ENCODE data around the gene NTNG1.

The NTNG1 gene

DNA sequence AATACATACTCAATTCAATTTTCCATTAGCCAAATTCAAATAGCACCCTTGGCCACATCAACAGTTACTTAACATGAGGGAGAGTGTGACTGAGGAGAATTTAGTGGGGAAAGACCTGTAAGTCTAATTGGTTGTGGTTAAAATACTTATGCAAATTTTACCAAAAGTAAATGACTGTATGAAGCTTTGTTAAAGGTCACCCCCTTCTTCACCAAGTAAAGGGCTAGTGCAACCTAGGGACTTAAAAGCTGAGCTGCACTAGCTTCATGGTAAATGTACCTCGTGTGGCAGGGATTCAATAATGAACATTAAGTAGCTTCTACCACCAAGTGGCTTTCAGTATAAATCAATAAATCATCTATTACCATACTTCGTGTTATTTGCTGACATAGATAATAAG lies 372.0 kb downstream of the NTNG1 start:
- no peak for DNase-seq (ENCODE audit: low read depth)

DNA sequence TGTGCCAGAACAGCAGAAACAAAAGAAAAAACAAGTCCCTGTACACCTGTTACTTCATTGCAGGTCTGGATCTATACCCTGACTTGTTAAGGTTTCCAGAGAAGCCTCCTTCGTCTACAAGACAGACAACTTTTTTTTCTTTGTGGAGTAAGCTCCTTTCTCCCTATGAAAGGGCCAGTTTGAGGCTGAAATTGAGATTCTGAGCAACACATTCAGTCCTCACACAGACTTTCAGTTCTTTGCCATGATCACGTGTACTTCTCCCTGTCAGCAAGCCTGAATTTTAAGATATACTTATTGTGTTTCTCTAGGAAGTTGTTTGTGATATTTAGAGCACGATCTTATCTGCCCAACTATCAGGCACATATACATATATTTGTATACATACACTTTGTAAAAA lies 374.0 kb downstream of the NTNG1 start:
- no peak for DNase-seq (ENCODE audit: low read depth)

DNA sequence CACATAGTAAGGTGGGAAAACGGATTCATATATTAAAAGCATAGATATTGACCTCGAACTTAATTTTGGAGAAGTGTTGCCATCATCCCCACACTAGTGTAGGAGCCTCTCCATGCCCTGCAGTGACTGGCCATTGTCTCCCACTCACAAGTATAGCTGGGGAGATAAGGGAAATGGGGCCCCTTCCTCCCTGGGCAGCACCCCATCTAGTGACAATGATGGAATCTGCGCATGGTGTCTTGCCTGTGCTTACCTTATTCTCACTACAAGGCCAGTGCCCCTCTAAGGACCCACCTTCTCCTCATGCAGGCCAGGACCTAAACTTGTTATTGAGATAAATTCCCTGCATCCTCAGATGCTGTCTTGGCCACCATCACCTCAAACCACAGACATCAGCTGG lies 374.9 kb downstream of the NTNG1 start:
- no peak for DNase-seq (ENCODE audit: low read depth)

DNA sequence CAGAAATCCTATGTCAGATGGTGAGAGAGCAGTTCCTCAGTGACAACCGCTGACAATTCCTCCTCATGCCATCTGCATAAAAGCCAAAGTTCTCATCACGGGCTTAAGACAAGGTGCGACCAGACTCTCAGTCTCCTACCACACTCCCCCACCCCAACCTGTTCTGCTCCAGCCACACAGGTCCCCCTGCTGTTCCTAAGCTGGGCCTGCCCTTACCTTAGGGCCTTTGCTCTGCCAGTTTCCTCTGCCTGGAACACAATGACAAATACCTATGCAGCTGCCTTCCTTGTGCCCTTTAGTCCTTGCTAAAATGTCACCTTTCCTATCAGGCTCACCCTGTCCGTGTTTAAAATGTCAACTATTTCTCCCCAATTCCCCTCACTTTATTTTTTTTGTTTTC lies 382.2 kb downstream of the NTNG1 start:
- no peak for DNase-seq (ENCODE audit: low read depth)

DNA sequence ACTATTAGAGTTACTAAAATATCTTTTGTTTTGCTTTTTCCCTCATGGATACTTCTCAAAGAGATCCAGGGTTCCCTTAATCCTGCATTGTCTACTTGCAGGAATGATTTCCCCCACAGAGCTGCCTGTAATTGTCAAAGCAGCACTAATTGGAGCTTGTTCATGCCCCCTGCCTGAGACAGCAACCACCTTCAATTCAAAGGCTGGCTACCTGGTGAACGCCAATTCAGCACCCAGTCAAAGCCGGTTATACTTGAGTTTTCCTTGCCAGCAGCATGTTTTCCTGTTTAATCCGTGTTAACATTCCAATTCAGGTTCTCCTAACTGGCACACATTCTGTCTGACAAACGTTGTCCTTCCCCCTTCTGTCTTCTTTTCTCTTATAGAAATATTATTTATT lies 382.9 kb downstream of the NTNG1 start:
- DNase-seq (ENCODE audit: low read depth): no peak

DNA sequence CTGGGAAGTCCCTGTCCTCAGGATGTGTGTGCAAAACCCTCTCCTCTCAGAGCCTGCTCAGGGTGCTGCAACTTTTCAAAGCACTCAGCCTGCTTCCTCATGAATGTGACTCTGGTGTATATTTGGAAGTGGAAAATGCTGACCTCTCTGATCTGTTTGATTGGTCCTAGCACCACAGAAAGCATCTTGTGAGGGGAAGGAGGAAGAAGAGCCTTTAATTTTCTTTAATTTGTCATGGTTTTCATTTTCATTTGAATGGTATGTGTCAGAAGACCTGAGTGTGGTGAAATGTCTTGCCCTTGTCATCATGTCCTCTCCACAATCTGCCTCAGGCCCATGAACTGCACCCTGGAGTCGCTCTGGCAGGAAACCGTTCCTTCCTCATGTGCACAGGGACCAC lies 383.5 kb downstream of the NTNG1 start:
- DNase-seq (ENCODE audit: low read depth): no peak

DNA sequence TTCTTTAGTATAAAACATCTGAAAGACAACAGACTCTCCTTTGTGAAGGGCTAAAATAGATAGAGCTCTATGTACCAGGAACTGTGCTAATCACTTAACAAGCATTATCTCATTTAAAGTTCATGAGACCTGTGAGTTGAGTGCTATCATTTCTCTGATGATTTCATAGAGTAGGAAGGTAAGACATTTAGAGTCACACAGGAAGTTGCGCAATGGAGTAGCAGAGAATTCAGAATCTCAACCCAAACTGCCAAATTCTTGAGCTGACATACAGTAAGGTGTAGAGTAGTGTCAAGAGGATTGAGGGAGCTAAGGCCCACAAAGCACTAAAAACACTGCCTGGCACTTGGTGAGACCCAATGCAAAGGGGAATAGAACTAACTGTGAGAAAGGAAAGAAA lies 384.3 kb downstream of the NTNG1 start:
- DNase-seq (ENCODE audit: low read depth): no peak

DNA sequence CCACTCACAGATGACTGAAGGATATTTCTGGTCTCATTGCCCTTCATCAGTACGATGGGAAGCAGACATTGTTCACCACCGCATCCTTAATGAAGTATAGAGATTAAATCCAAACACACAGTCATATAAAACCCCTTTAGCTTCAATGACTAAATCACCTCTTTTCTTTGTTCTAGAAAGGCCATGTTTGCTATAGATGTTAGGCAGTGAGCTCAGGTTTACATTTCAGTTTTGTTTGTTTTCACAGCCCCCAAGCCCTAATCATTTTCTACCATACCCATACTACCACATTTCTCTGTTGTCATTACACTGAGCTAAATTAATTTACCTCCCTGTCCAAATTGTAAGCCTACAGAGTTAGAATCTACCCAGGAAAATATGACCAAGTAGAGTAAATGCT lies 385.1 kb downstream of the NTNG1 start:
- no peak for DNase-seq (ENCODE audit: low read depth)

DNA sequence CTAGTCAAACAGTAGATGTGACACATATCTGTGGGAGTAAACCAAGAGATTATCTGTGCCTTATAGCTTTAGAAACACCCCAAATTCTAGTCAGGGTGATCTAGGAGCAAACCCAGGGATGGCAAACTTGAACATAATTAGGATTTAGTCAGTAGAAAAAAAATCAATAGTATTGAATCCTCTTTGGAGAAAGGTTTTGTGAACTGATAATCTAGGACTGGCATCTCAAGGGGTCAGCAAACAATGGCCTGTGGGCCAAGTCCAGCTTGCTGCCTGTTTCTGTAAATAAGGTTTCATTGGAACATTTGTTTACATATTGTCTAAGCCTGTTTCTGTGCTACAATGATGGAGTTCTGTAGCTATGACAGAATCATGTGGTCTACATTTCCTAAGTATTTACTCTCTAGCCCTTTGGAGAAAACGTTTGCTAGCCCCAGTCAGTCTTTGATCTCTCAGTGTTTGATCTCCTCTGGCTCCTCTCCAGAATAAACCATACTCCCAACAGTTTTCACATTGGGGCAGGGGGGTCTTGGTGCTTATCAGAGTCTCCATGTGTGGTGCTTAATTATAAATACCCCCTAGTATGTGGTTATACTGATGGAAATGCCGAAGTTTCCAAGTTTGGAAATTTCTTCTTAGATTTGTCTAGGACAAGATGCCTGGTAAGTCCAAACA lies 385.8 kb downstream of the NTNG1 start:
- no peak for DNase-seq (ENCODE audit: low read depth)

DNA sequence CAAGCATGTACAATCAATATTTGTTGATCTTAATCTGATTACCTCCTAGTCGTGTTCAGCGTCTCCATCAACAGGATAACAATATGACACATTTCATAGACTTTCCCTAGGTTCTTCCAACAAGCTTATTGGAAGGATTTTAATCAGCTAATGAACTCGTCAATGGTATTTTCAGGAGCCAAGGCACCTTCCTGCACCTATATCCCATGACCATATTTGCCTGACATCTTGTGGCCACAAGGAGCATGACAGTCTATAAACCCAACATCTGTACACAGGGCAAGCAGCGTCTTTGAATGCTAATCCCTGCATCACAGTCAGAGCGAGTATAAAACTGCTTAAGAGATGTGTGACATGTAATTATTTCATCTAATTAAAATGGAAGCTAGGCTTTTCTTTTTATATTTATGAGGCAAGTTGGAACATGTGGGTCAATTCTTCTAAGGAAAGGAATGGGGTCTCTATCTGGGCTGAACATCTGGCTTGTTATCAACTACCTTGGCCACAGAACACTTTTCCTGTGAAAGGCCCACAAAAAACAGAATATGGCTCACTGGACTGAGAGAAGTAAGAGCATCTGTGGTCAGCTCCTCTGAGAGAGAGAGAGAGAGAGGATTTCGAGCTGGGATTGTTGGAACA lies 388.8 kb downstream of the NTNG1 start:
- DNase-seq (ENCODE audit: low read depth): peak; percentile 24

DNA sequence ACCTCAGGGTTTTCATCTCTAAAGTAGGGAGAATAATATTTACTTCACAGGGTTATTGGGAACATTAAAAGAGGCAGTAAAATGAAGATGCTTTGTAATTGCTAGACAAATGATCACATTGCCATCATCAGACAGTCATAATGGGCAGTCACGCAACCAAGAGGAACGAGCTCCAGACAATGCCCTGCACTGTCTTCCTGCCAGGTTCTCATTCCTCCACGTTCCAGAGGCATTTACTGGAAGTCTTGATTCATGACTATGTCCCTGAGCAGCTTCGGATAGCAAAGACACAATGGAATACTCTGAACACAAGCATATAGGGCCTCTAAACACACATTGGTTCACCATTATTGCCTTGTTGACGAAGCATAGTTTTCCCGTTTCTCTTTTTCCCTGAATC lies 389.7 kb downstream of the NTNG1 start:
- DNase-seq (ENCODE audit: low read depth): no peak

DNA sequence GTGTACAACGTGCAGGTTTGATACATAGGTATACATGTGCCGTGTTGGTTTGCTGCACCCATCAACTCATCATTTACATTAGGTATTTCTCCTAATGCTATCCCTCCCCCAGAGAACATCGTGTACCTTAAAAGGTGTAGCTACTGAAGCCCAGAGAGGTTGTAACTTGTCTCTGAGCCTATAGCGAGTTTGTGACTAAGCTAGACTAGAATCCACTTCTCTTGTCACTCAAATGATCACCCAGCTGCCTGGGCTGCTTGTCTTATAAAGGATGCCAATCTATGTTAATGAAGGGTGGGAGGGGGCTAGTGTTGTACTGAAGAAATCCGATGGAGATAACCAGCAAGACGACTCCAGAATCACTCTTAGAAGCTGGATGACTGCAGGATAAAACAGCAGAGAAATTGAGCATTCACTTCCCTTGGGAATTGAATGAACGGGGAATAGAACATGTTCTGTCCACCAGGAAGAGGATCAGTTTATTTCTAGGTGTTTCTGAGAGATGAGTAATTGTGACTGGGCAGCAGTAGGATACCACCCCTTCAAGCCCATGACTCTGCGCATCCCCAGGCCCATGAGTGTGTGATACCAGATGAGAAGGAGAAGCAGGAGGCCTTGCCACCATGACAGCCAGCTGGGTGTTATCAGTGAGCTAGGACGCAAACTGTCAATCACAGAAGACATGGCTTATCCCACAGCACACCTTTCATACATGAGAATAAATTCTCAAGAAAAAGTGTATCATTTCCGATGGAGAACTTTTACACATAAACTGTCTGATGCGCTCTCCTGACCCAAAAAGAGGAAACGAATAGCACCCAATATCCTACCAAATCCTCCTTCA lies 390.4 kb downstream of the NTNG1 start:
- DNase-seq (ENCODE audit: low read depth): no peak

DNA sequence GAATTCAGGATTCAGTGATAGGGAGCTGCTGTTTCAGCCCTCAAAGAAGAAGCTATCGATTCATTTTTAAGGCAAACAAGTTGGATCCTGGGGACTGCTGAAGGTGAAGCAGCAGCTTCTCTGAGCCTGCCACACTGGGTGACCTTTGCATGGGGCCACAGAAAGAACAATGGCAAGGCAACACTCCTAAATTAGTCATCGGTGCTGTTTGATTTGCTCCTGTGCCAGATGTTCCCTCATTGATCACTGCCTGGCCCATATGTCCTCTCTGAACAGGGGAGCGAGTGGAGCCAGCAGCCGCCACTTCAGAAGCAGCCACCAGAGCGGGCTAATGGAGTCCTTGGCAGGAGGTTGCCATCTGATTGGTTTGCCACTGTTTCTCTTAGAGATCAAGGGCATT lies 391.5 kb downstream of the NTNG1 start:
- no peak for DNase-seq (ENCODE audit: low read depth)
